GM19238 (cell line): ENCODE measurements around the gene SH2D6.

Source experiments
- DNase-seq: peaks from one replicate; pipeline ENCODE4 v3.0.0; 2011; ENCODE audit warnings: low spot score; ENCODE audit not compliant: insufficient read length

Gene SH2D6

DNA sequence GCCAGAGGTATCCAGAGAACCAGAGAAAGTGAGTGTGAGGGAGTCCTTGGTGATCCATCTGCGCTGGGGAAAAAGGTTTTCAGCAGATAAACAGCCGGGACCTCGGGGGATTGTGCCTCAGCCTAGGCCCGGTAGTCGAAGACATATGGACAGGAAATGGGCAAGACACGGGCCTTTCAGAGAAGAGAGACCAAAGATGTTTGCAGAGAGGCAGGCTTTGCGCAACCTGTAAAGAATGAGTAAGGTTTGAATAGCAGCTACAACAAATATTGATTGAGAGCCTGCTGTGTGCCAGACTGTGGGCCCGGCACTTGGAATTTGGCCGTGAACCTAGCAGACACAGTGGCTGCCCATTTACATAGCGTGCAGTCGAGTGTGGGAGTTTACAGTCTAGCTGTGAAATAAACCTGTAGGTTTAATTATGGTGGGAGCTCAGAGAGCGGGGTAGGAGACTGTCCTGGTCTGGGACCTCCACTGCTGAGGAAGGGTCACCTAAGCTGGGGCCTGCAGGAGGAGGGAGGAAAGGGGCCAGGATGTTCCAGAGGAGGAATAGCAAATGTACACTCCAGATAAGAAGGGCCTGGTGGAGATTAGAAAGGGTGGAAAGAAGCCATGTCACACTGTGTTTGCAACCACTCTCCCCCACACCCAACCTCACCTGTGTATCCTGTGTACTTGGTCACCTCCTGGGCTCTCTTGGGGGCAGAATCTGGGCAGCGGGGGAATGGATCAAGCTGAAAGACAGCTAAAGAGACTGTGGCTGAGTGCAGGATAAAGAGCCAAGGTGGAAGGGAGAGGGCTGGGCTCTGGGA lies 3.0 kb downstream of the SH2D6 start:
- DNase-seq, result no peak

- no peak for DNase-seq
Measured at GRCh38 chr2:85422072-85422457, 3.6 kb downstream of the SH2D6 start.

- DNase-seq, result no peak
Measured at GRCh38 chr2:85423525-85423924, 5.0 kb downstream of the SH2D6 start.

DNA sequence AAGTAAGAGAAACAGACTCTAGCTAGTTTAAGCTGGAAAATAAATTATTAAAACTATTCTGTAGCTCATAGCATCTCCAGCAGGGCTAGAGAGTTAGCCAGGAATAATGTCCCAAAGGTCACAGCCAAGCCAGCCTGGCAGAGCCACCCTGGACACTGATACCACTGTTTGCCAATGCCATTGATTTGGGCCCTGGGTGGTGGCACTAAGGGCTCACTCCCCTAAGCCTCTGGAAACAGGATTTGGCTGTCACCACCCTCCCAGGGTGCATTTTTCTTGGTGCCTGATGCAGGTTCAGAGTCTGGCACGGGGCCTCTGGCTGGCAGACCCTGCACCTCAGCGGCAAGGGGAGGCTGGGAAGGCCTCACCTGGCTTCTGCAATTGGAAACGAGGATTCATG lies 7.1 kb downstream of the SH2D6 start:
- no peak for DNase-seq

- DNase-seq, result no peak
Measured at GRCh38 chr2:85427300-85427835, 8.9 kb downstream of the SH2D6 start.

GRCh38 chr2:85428343-85428881 lies 9.9 kb downstream of the SH2D6 start:
- no peak for DNase-seq

DNA sequence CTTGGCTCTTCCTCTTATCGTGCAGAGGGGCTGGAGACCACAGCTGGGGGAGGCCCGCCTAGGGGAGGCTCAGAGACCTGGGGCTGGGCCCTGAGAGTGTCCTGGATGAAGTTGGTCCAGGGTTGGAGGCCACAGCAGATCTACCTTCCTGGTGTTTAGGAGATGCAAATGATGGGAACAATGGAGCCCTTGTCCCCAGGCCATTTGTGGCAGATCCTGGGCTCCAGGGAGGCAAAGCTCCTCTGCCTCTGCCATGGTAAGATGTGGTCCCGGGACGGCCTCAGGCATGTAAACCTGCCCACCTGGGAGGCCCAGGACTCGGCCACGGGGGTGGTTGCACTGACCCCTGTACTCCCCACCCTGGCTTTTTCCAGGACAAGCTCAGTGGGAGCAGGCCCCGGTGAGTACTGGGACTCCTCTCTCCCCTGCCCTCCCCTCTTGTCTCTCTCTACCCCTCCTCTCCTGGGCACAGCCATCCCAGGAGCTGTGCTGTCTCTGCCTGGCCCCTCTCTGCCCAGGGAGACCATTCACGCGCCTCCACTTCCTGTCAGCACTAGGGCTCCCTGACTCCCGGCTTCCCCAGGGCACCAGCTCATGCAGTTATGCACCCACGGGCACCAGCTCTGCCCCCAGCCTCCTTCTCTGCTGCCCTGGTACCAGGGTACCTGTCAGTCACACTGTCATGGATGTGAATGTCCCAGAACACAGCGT lies 10.9 kb downstream of the SH2D6 start:
- no peak for DNase-seq

DNA sequence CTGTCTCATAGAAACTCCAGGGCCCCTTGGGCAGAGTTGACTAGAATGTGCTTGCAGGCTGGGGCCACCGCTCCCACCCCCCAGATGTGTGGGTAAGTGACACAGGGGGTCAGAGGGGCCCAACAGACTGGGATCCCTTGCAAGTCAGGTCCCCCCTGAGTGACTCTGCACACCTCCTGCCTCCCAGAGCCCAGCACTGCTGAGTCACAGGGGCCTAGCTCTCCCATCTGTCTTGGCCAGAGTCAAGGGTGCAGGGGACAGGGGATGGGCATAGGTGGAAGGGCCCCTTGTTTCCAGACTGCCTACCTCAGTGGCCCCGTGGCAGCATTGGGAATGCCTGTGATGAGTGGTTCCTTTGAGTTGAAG lies 11.4 kb downstream of the SH2D6 start:
- DNase-seq, result no peak

DNA sequence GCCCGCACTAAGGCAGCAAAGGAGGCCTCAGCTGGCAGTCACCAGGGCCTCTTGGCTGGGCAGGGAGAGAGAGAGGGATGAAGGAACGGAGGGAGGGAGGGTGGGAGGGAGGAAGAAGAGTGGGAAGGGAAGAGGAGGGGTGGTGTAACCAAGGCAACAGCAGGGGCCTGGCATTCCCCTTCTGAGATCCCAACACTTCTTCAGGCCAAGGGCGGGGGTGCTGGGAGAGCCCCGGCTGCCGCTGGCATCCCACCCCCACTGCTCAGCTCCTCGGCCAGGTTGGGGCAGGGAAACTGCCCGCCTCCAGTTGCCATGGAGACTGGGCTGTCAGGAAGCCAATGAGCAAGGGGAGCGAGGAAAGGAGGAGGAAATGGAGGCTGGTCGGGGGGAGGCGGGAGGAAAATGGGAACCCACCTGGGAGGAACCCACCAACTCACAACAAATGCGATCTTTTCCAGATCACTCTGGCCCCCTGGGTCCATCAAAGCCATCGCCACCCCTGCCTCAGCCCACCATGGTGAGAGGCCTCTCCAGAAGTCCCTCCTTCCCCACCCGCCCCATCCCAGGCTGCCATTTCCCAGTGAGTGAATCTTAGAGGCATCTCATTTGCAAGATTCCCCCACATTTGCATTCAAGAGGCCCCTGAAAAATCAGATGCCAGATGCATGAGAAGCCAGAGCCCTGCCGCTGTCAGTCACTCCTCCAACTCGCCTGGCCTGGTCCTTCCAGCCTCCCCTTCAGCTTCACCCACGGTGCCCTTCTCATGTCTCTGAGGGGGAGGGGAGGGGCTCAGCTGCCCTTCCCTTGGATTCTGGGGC lies 12.4 kb downstream of the SH2D6 start:
- DNase-seq, result no peak

- no peak for DNase-seq
Measured at GRCh38 chr2:85431570-85432205, 13.2 kb downstream of the SH2D6 start.

- DNase-seq, result no peak
Measured at GRCh38 chr2:85433511-85434089, 15.1 kb downstream of the SH2D6 start.

DNA sequence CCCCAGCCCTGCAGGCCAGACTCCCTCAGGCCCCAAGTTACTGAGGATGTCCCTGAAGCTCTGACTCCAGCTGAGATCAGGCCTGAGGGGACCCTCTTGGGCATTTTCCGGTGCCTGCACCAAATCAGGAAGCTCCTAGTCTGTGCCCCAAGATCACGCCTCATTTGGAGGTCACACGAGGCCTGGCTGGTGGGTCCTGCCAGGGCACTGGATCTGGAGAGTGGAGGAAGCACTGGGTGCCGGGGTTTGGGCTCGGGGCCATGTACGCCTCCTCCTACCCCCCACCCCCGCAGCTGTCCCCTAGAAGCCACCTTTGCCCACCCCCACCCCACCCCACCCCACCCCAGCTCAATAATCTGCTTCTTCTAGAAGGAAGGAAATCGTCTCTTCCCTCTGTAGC lies 16.2 kb downstream of the SH2D6 start:
- DNase-seq, result no peak

DNA sequence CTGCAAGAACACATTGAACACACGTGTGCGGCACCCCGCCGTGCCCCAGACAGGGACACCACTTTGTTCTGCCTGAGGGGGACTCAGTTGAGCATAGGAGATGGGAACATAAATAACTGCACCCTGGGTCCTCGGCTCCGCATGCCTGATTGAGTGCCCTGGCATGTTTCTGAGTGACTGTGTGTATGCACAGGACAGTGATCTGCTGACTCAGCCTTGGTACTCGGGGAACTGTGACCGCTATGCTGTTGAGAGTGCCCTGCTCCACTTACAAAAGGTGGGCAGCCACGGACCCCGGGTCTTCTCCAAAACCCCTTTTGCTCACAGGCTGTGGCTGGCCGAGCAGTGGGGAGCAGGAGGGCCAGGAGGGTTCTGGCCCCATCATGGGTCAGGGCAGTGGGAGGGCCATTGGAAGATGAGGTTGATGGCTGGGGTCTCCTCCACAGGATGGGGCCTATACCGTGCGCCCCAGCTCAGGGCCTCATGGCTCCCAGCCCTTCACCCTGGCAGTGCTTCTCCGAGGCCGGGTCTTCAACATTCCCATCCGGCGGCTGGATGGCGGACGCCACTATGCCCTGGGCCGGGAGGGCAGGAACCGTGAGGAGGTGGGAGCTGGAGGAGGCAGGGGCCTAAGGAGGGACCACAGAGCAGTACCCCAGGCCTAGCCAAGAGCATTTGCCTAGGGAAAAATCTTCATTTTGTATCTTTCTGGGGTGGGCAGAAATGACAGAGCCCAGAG lies 16.9 kb downstream of the SH2D6 start:
- no peak for DNase-seq

DNA sequence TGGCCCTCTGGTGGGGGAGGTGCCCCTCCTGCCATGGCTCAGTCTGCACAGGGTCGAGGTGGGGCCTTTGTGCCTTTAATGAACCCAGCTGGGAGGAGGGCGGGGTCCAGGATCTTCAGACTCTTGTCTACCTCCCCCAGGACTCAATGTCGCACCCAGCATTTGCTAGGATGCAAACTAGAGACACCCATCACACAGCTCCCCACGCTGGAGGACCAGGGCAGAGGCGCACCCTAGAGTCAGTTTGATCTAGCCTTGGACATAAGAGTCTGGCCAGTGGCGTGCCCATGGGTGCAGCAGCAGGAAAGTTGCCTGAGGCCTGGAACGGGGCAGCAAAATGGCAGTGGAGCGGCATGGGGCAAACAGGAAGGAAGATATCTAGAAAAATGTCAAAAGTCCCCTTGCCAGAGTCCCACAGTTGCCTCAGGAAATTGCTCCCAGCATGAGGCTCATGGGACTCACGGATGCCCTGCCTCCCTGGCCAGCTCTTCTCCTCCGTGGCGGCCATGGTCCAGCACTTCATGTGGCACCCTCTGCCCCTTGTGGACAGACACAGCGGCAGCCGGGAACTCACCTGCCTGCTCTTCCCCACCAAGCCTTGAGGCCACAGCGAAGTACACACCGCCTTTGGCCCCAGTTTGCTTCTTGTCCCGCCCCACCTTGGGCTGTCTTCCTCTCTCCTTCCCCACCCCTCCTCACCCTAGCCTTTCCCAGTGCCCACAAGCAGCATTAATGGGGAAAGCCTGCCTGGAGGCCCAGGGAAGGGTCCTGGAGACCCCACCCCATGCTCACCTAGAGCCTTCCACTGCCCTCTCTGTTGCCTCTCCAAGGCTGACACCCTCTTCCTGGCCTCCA lies 17.7 kb downstream of the SH2D6 start:
- DNase-seq, result no peak

DNA sequence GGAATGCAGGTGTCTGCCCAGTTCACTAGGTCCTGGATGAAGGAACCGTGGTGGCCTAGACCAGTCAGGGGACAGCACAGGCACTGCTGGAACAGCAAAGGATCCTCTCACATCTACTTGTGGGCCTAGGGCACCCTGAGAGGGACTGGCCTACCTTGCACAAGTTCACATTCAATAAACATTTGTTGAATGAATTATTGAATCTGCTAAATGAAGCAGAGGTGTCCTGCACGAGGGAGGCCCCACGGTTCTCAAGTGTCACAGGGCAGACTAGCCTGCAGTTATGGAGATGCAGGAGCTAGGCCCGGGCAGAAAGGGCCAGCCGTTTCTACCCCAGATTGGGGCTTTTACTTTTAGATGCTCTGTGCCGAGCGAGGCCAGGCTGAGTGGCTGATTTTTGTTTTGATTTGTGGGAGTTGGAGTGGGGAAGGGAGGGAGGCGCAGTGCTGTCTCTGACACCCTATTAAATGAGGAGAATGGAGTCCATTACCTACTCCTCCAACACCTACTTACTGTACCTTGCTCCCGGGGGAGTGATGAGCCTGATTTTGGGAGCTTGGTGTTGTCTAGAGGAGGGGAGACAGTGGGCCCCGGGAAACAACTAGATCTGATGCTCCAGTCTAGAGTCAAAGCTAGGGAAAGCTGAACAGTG lies 18.4 kb downstream of the SH2D6 start:
- no peak for DNase-seq

GRCh38 chr2:85437488-85438200 lies 19.1 kb downstream of the SH2D6 start:
- peak; percentile 83 for DNase-seq

DNA sequence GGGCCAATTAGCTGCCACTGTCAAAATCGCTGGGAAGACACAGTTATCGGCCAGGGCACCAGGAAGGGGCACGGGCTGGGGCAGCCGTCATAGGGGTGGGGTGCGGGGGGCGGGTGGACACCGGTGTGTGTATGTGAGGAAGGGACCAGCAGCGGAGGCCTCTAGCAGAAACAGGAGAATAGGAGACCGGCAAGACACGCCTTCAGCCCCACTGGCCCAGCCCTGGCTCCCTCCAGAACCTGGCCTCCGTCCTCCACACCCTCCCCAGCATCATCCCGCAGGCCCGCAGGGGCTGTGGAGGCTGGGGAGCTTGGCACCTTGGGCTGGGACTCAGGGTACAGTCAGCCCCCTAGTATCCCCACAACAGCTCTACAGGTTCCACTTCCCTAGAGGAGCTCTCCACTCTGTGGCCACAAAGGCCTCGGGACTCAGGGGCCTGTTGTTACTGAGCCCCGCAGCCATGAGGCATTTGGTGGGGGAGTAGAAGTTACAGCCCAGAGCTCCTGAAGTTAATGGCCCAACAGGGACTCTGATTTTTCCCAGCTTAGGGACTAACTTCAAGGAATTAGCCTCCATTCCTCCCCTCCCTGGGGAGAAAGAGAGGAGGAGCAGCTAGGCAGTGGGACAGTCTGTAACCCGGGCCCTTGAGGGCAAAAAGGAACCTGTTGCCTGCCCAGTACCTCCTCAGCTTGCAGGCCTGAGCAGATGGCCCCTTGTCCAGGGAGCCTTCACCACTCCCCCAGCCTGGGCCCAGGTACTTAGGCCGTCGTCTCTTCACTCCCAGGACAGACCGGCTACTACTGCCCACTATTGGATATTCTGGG lies 19.9 kb downstream of the SH2D6 start:
- DNase-seq, result no peak
